WTC11 (cell line): ENCODE results near the gene UBE2N.

Source experiments
- EMX1 ChIP-seq: fragments of 250-450 bp; sonication (Bioruptor Pico); IDR thresholded peaks from 2 replicates; pipeline ENCODE4 v1.8.0; 2021; ENCODE audit warnings: mild to moderate bottlenecking
- RELA ChIP-seq: sonication (generic); formaldehyde crosslinking; IDR thresholded peaks from 2 replicates; pipeline ENCODE4 v1.8.1; 2022; ENCODE audit warnings: missing genetic modification reagents, mild to moderate bottlenecking, borderline replicate concordance
- TF ChIP-seq, protein P1 (sequence below): fragments of 200-600 bp; IDR thresholded peaks from 2 replicates; pipeline ENCODE4 v1.8.0; 2022; ENCODE audit warnings: antibody characterized with exemption

GRCh38 chr12:93429448-93429847 is 12.3 kb downstream of the UBE2N start:
- TF ChIP-seq, protein P1, sequence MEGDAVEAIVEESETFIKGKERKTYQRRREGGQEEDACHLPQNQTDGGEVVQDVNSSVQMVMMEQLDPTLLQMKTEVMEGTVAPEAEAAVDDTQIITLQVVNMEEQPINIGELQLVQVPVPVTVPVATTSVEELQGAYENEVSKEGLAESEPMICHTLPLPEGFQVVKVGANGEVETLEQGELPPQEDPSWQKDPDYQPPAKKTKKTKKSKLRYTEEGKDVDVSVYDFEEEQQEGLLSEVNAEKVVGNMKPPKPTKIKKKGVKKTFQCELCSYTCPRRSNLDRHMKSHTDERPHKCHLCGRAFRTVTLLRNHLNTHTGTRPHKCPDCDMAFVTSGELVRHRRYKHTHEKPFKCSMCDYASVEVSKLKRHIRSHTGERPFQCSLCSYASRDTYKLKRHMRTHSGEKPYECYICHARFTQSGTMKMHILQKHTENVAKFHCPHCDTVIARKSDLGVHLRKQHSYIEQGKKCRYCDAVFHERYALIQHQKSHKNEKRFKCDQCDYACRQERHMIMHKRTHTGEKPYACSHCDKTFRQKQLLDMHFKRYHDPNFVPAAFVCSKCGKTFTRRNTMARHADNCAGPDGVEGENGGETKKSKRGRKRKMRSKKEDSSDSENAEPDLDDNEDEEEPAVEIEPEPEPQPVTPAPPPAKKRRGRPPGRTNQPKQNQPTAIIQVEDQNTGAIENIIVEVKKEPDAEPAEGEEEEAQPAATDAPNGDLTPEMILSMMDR = no peak
- no peak for TF ChIP-seq RELA (CRISPR knock-in tag)
- TF ChIP-seq EMX1 (CRISPR knock-in tag) = no peak
